SK-N-SH (cell line): ENCODE results near the gene IGFBP3.

Experiments used
- CTCF ChIP-seq: fragments of 200-600 bp; sonication (generic); IDR thresholded peaks from 2 replicates; pipeline ENCODE4 v1.6.1; 2017; ENCODE audit warnings: antibody characterized with exemption, mild to moderate bottlenecking, moderate library complexity
- GABPA ChIP-seq: IDR thresholded peaks from 2 replicates; pipeline ENCODE4 v1.4.0; 2012; ENCODE audit warnings: low read depth, mild to moderate bottlenecking
- MAX ChIP-seq: IDR thresholded peaks from 2 replicates; pipeline ENCODE4 v1.4.0; 2012; ENCODE audit warnings: low read depth
- TAF1 ChIP-seq: IDR thresholded peaks from 2 replicates; pipeline ENCODE4 v1.6.1; 2012; ENCODE audit warnings: low read depth, mild to moderate bottlenecking, low read length, moderate library complexity, borderline replicate concordance

- TF ChIP-seq CTCF (no peak), TAF1 (no peak), GABPA (no peak), MAX (no peak)
These were observed 6.6 kb upstream of the IGFBP3 start for GRCh38 chr7:45927721-45928120.
